Caki2 (cell line): ENCODE data around the gene MEIOC. TPM values are rescaled to one million over a fixed set of nuclear protein-coding genes. Genes with fewer than 3 reads are reported as not detected.
"Not testable (repeated sequence)": the region's sequence is repeated elsewhere in the genome, so short reads cannot be mapped to it uniquely, and the experiment has no call there.

Experiments used
- DNase-seq: peaks from one replicate; pipeline ENCODE4 v3.0.0-alpha.2; 2015; ENCODE audit warnings: low read depth
- in situ Hi-C: cut with HindIII; loops from 2 replicates; pipeline ENCODE4 v1.10.0; 2016; ENCODE audit warnings: low sequenced_read_pairs, low pct_unique_long_range_greater_than_20kb, mixed read lengths
- total RNA-seq: library from RNA; depleted of rRNA; stranded (reverse); fragments of >200 nt; shearing (Covaris generic); gene quantifications from 2 replicates; pipeline ENCODE4 v1.2.3, GENCODE V29; 2014; ENCODE audit warnings: low replicate concordance; rRNA removed

Gene MEIOC
- total RNA-seq = 1.9 and 2.2 TPM in 2 replicates

DNA sequence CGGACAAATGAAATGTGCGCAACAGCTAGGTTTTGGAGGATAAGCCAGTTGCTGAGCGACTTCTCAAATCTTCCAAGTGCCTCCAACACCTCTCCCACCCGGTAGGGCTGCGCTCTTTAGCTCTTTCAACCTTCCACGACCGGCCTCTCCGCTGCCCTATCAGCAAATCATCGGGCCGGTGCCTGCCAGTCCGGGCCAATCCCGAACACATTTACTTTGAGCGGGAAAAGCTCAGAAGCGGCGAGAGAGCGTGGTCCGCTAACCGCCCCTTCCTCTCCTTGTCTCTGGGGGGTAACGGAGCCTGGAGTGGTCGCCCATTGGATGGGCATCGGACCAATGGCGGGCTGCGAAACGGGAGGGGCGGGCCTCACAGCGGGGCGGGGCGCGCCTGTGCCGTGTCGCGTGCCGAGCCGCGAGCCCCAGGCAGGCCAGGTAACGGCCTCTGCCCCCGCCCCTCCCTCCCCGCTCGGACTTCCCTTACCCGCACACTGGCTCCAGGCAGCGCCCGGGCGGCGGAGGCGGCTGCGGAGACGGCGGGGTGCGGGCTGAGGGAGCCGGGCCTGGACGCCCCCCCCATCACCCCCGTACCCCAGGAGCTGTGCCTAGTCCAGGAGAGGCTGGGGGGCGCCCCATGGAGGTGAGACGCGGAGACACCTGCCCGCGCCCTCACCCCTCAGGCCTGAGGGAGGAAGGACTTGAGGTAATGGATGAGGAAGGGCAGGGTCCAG lies at the start of gene MEIOC:
MEIOC (plus strand) TSS at position 486 of the 728 bp plus-strand sequence; CDS start at position 632, 146 bp downstream.
- in situ Hi-C loops = no loop called here
- peak; percentile 77 for DNase-seq

DNA sequence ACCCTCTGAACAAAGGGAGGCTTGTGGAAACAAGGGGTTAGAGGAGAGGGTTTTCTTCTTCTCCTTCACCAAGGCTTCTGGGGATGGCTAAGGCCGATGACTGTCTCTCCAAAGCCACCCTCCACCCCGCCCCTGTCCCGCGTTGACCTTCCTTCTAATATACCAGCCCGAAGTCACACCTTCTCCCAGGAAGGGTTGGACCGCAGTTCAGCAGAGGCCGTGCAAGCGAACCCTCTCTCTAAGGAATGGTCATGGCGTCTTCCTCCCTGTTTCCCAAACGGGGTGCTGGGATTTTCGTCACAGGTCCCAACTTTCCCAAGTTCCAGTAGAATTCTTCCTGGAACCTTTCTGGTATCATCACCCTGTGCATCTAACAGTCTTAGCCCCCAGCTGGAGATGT lies 49.6 kb upstream of the MEIOC start:
- in situ Hi-C loops = no loop called here
- no peak for DNase-seq

- in situ Hi-C loops = no loop called here
- no peak for DNase-seq
These were observed 48.2 kb upstream of the MEIOC start for GRCh38 chr17:44607836-44608690.

DNA sequence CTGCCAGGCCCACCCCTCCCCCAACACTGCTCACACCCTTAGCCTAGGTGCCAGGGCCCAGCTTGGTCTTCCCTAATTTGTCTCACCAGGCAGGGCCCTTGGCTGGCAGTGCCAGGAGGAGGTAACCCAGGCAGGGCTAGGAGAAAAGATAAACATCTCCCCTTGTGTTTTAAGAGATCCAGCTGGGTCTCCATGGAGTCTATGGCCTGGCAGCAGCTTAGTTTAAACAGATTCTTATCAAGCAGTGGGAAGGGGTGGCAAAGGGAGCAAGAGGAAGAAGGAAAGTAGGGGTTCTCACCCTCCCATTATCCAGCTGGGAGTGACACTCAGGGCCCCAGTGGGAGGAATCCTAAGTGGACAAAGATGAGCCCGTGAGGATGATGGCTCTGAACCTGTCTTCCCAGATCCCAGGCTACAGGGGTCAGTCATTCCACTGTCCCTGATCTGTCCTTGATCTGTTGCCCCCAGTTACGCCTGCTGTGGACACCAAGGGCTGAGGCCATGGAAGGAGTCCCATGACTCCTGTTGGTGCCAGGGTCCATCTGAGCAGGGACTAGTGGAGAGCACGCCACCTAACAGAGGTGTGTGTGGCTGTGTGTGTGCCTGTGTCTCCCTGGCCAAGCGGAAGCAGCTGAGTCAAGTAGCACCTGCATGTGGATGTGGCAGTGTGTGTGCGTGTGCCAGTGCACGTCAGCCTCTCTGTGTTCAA lies 47.4 kb upstream of the MEIOC start:
- DNase-seq = no peak
- in situ Hi-C loops = no loop called here

DNA sequence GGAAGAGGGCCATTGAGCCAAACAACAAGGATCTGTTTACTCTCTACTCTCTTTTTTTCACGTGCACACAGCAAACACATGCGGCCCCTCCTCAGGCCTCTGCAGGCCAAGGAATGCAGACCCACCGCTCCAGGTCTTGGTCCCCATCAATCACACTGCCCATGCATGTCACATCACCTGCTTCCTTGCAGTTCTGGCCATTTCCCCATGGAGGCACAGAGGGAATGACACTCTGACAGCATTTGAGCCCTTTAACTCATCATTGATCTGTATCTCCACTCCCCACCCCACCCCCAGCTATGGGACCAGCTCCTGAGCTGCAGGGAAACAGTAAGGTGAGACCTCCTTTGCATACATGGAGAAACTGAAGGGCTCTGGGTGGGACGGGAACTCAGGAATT lies 45.9 kb upstream of the MEIOC start:
- in situ Hi-C loops = no loop called here
- DNase-seq = no peak

DNA sequence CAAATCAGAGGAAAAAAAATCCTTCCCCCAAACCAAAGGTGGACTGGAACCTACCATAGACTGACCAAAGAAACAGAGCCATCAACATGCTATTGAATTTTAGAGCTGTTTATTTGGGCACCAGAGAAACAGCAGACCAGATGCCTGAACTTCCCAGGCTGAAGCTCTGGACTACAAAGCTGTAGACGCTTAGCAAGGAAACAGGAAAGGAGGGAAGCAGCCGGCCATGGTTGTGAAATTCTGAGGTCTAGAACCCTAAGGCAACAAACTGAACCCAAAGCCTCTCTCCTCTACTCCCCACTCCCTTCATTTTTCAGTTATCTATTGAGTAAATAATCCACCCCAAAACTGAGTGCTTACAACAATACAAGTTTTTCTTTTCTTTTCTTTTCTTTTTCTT lies 45.4 kb upstream of the MEIOC start:
- in situ Hi-C loops = no loop called here
- DNase-seq = no peak

- in situ Hi-C loops = no loop called here
These were observed 41.4 kb upstream of the MEIOC start for GRCh38 chr17:44614862-44615261.

DNA sequence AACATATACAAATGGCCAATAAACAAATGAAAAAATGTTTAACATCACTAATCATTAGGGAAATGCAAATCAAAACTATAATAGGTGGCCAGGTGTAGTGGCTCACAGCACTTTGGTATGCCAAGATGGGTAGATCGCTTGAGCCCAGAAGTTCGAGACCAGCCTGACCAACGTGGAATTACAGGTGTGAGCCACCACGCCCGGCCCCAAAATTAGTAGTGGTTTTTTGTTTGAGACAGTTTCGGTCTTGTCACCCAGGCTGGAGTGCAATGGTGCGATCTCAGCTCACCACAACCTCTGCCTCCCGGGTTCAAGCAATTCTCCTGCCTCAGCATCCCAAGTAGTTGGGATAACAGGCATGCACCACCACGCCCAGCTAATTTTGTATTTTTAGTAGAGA lies 37.6 kb upstream of the MEIOC start:
- DNase-seq, in situ Hi-C loops: not testable (repeated sequence)

More at GRCh38 chr17:44614862-44615261, 41.4 kb upstream of the MEIOC start:
- no peak for DNase-seq

DNA sequence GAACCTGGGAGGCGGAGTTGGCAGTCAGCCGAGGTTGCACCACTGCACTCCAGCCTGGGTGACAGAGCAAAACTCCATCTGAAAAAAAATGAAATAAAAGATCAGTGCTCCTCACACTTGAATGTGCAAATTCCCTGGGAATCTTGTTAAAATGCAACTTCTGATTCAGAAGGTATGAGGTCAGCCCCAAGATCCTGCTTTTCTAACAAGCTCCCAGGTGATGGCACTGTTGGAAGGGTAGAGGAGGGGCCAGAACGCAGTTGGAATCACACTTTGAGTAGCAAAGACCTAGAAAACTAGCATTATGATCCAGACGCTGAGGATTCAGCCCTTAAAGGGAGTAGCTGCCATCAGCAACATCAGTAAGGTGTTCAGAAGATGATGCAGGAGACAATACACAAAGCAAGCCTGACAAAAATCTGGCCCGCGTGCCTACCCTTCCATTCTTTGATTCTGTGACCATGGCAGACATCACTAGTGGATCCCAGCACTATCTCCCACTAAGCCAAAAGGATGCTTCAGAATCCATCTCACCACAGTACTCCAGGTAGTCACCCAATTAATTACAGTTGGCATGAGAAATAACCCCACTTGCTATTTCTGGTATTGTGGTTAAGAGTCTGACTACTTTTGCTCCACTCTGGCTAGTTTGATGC lies 33.1 kb upstream of the MEIOC start:
- in situ Hi-C loops = no loop called here
- DNase-seq = peak; percentile 65

DNA sequence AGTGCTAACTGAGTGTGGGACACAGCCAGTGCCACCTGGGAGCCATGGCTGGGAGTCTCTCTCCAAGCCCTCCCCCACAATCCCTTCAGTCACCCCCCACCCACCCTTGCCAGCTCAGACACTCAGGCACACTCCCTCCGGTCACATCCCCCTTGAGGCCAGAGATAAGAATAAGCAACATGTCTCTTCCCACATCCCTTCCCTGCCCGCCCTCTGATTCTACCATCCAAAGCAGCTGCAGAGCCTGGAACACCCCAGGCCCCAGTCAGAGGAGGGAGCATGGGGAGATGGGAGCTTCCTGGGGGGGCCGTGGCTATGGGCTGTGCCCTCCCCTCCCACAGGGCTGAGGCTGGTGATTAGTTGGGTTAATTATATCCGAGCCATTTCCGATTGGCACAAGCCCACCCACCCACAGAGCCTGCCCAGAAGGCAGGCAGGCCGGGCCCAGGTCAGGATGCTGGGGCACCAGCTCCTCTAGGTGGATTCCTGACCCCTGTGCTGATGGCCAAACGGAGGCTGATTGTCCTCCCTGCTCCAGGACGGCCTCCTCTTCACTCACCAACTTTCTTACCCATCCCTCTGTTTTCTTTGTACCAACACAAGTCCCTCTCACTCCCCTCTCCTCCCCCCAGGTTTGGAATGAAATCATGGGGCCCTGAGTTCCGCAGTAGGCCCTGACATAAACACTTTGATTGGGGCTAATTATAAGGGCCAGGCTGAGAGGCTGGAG lies 28.6 kb upstream of the MEIOC start:
- no peak for DNase-seq
- in situ Hi-C loops = loop anchor here (25.0 kb wide), 1 partner anchor 90 kb away; no protein-coding TSS in a partner anchor

DNA sequence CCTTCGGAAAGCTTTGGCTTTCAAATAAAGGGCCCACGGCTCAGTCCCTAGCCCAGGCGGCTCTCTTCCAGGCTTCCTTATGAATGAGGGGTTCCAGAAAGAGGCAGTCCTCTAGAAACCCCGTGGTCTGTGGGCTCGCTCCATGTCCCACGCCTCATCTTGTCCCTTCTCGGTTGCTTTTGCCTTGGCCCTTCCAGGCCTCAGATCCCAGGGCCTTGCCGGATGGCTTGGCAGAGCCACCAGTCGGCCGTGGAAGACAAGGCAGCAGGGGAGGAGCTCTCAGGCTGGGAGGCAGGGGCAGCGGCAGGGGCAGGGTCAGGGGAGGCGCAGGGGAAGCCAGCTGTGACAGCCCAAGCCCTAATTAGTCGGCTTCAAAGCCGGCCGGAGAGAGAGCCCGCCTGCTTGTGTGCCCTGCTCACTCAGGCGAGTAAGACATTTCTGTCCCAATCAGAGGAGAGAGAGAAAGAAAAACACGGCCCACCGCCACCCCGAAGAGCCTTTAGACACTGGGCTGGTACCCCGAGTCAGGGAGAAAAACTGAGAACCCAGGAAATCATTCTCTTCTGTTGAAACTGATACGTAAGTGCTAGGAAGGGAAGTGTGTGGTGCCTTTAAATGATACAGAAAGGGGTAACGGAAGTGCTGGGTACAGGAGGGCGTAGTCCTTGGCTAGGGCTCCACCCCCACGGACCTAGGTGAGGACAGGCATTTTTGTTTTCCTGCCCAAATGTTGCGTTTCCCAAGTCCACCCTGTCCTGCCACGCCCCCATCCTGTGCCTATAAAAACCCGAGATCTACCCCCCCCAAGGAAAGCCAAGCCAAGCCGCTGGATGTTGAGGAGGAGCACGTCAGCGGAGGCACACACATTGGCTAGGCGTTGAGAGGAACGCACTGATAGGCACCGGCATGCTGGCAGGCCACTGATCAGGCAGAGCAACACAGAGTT lies 27.8 kb upstream of the MEIOC start:
- DNase-seq = peak; percentile 96
- in situ Hi-C loops = loop anchor here (25.0 kb wide), 1 partner anchor 91 kb away; no protein-coding TSS in a partner anchor

DNA sequence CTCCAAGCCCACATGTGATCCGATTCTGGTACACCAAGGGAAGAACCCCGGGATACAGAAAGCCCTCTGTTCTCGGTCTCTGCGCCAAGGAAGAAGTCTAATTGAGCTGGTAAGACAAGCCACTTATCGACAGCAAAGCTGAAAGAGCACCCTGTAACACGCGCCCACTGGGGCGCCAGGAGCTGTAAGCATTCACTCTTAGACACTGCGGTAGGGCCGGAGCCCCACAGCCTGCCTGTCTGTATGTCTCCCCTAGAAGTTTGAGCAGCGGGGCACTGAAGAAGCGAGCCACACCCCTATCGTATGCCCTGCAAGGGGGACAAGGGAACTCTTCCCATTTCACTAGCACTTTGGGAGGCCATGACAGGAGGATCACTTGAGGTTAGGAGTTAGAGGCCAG lies 27.0 kb upstream of the MEIOC start:
- DNase-seq = no peak
- in situ Hi-C loops = loop anchor here (25.0 kb wide), 1 partner anchor 92 kb away; no protein-coding TSS in a partner anchor

DNA sequence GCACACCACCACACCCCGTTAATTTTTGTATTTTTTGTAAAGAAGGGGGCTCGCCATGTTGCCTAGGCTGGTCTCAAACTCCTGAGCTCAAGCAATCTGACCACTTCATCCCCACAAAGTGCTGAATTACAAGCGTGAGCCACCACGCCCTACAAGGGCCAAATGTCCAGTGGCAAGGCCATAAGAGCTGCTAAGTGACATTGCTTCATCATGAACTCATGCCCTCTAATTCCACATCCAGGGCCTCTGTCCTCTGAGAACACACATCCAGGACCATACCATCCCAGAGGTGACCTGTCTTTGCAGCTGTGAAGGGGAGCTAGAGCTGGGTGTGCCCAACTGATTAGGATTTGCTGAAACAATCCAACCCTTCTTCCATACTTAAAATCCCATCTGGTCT lies 25.6 kb upstream of the MEIOC start:
- DNase-seq = no peak
- in situ Hi-C loops = loop anchor here (25.0 kb wide), 1 partner anchor 93 kb away; no protein-coding TSS in a partner anchor

DNA sequence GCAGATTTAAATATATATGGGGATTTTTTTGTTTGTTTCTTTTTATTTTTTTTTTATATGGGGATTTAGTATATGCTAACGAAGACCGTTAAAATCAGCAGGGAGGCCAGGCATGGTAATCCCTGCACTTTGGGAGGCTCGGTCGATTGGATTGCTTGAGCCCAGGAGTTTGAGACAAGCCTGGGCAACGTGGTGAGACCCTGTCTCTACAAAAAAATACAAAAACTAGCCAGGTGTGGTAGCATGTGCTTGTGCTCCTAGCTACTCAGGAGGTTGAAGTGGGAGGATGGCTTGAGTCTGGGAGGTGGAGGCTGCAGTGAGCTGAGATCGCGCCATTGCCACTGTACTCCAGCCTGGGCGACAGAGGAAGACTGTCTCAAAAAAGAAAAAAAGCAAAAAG lies 22.3 kb upstream of the MEIOC start:
- in situ Hi-C loops = loop anchor here (25.0 kb wide), 1 partner anchor 97 kb away; no protein-coding TSS in a partner anchor

GRCh38 chr17:44634401-44634800 lies 21.9 kb upstream of the MEIOC start:
- in situ Hi-C loops = loop anchor here (25.0 kb wide), 1 partner anchor 97 kb away; no protein-coding TSS in a partner anchor

More for the DNA sequence above, 22.3 kb upstream of the MEIOC start:
- no peak for DNase-seq

GRCh38 chr17:44636562-44636961 lies 19.7 kb upstream of the MEIOC start:
- DNase-seq = peak; percentile 11
- in situ Hi-C loops = loop anchor here (25.0 kb wide), 1 partner anchor 99 kb away; no protein-coding TSS in a partner anchor

More at GRCh38 chr17:44634401-44634800, 21.9 kb upstream of the MEIOC start:
- DNase-seq = not testable (repeated sequence)
